SK-N-MC (cell line): ENCODE data around the gene FNDC3A.

Source experiments
- EZH2 ChIP-seq: fragments of 200-600 bp; sonication (generic); IDR thresholded peaks from one replicate; pipeline ENCODE4 v1.6.1; 2017; ENCODE audit warnings: antibody characterized with exemption
- POLR2AphosphoS5 ChIP-seq: IDR thresholded peaks from 2 replicates; pipeline ENCODE4 v1.6.1; 2012; ENCODE audit warnings: mild to moderate bottlenecking, low read depth, low read length, borderline replicate concordance

DNA sequence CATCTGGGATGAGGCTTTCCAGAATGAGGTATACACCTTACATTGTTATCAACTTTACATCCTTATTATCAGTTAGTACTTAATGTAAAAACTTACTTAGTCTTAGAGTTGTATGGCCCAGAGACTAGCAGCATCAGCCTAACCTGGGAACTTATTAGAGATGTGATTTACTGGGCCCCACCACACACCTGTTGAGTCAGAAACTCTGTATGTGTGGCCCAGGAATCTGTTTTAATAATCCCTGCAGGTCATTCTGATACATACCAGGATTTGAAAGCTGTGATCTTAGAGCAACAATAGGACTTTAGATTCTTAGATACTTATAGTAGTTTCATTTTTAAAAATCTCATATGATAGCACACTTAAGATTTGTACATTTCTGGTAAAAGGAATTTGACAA is 17.4 kb downstream of the FNDC3A start:
- no peak for TF ChIP-seq POLR2AphosphoS5
- no peak for TF ChIP-seq EZH2
